ENCODE measurements around the gene PARD6G.
"Not testable (repeated sequence)": the region's sequence is repeated elsewhere in the genome, so short reads cannot be mapped to it uniquely, and the experiment has no call there.

Gene PARD6G

GRCh38 chr18:80243204-80243603 is 4.1 kb downstream of the PARD6G start:
- no peak for DNase-seq (ENCODE audit: low read depth in 2 of 2, low spot score in 1 of 2)

- no peak for DNase-seq (ENCODE audit: low read depth in 2 of 2, low spot score in 1 of 2)
Measured at GRCh38 chr18:80241919-80242777, 5.2 kb downstream of the PARD6G start.

GRCh38 chr18:80239830-80240229 is 7.5 kb downstream of the PARD6G start:
- no peak for DNase-seq (ENCODE audit: low read depth in 2 of 2, low spot score in 1 of 2)

- DNase-seq (ENCODE audit: low read depth in 2 of 2, low spot score in 1 of 2): no peak
Measured at GRCh38 chr18:80238651-80239260, 8.6 kb downstream of the PARD6G start.

- DNase-seq (ENCODE audit: low read depth in 2 of 2, low spot score in 1 of 2): not testable (repeated sequence)
Measured at GRCh38 chr18:80237519-80237918, 9.8 kb downstream of the PARD6G start.

- no peak for DNase-seq (ENCODE audit: low read depth in 2 of 2, low spot score in 1 of 2)
Measured at GRCh38 chr18:80234398-80234797, 12.9 kb downstream of the PARD6G start.

- DNase-seq (ENCODE audit: low read depth in 2 of 2, low spot score in 1 of 2): no peak
Measured at GRCh38 chr18:80233899-80234298, 13.4 kb downstream of the PARD6G start.

- no peak for DNase-seq (ENCODE audit: low read depth in 2 of 2, low spot score in 1 of 2)
Measured at GRCh38 chr18:80233201-80233835, 14.0 kb downstream of the PARD6G start.

- DNase-seq (ENCODE audit: low read depth in 2 of 2, low spot score in 1 of 2): no peak
Measured at GRCh38 chr18:80232710-80233109, 14.6 kb downstream of the PARD6G start.

- no peak for DNase-seq (ENCODE audit: low read depth in 2 of 2, low spot score in 1 of 2)
Measured at GRCh38 chr18:80232030-80232429, 15.3 kb downstream of the PARD6G start.

GRCh38 chr18:80231616-80232015 is 15.7 kb downstream of the PARD6G start:
- DNase-seq (ENCODE audit: low read depth in 2 of 2, low spot score in 1 of 2): no peak

GRCh38 chr18:80231151-80231550 is 16.2 kb downstream of the PARD6G start:
- DNase-seq (ENCODE audit: low read depth in 2 of 2, low spot score in 1 of 2): no peak

- no peak for DNase-seq (ENCODE audit: low read depth in 2 of 2, low spot score in 1 of 2)
Measured at GRCh38 chr18:80229766-80230745, 17.3 kb downstream of the PARD6G start.

GRCh38 chr18:80229363-80229762 is 18.0 kb downstream of the PARD6G start:
- no peak for DNase-seq (ENCODE audit: low read depth in 2 of 2, low spot score in 1 of 2)

- DNase-seq (ENCODE audit: low read depth in 2 of 2, low spot score in 1 of 2): no peak
Measured at GRCh38 chr18:80228051-80228848, 19.1 kb downstream of the PARD6G start.

- DNase-seq (ENCODE audit: low read depth in 2 of 2, low spot score in 1 of 2): no peak
Measured at GRCh38 chr18:80227472-80227871, 19.8 kb downstream of the PARD6G start.

- DNase-seq (ENCODE audit: low read depth in 2 of 2, low spot score in 1 of 2): no peak
Measured at GRCh38 chr18:80225685-80226084, 21.6 kb downstream of the PARD6G start.

GRCh38 chr18:80223581-80224148 is 23.6 kb downstream of the PARD6G start:
- DNase-seq (ENCODE audit: low read depth in 2 of 2, low spot score in 1 of 2): no peak

- not testable (repeated sequence) for DNase-seq (ENCODE audit: low read depth in 2 of 2, low spot score in 1 of 2)
Measured at GRCh38 chr18:80219488-80219887, 27.8 kb downstream of the PARD6G start.
